ENCODE measurements around the gene SLITRK6.
"Not testable (repeated sequence)": the region's sequence is repeated elsewhere in the genome, so short reads cannot be mapped to it uniquely, and the experiment has no call there.

Gene SLITRK6

GRCh38 chr13:85799097-85799582 lies at the start of gene SLITRK6:
SLITRK6 (minus strand) TSS chr13:85799419; CDS start chr13:85796508, 2,911 bp downstream.
- no peak for DNase-seq (ENCODE audit: low spot score)

- no peak for DNase-seq (ENCODE audit: low spot score)
These were observed 47.8 kb upstream of the SLITRK6 start for GRCh38 chr13:85847012-85847411.

GRCh38 chr13:85841427-85841826 lies 42.2 kb upstream of the SLITRK6 start:
- no peak for DNase-seq (ENCODE audit: low spot score)

GRCh38 chr13:85833921-85834320 lies 34.7 kb upstream of the SLITRK6 start:
- no peak for DNase-seq (ENCODE audit: low spot score)

GRCh38 chr13:85828094-85828684 lies 29.0 kb upstream of the SLITRK6 start:
- no peak for DNase-seq (ENCODE audit: low spot score)

- DNase-seq (ENCODE audit: low spot score): no peak
These were observed 26.2 kb upstream of the SLITRK6 start for GRCh38 chr13:85825454-85825853.

- no peak for DNase-seq (ENCODE audit: low spot score)
These were observed 24.6 kb upstream of the SLITRK6 start for GRCh38 chr13:85823832-85824231.

GRCh38 chr13:85819513-85819912 lies 20.3 kb upstream of the SLITRK6 start:
- DNase-seq (ENCODE audit: low spot score): no peak

GRCh38 chr13:85816413-85816812 lies 17.2 kb upstream of the SLITRK6 start:
- no peak for DNase-seq (ENCODE audit: low spot score)

GRCh38 chr13:85812282-85812681 lies 13.1 kb upstream of the SLITRK6 start:
- DNase-seq (ENCODE audit: low spot score): no peak

GRCh38 chr13:85808811-85809210 lies 9.6 kb upstream of the SLITRK6 start:
- DNase-seq (ENCODE audit: low spot score): no peak

GRCh38 chr13:85806553-85807175 lies 7.4 kb upstream of the SLITRK6 start:
- peak; percentile 55 for DNase-seq (ENCODE audit: low spot score)

GRCh38 chr13:85798556-85798955 lies 663 bp downstream of the SLITRK6 start:
- no peak for DNase-seq (ENCODE audit: low spot score)

- DNase-seq (ENCODE audit: low spot score): no peak
These were observed 1.9 kb downstream of the SLITRK6 start for GRCh38 chr13:85797311-85797710.

GRCh38 chr13:85785205-85785604 lies 14.0 kb downstream of the SLITRK6 start:
- DNase-seq (ENCODE audit: low spot score): no peak

- DNase-seq (ENCODE audit: low spot score): no peak
These were observed 26.9 kb downstream of the SLITRK6 start for GRCh38 chr13:85772367-85772766.

- DNase-seq (ENCODE audit: low spot score): no peak
These were observed 27.4 kb downstream of the SLITRK6 start for GRCh38 chr13:85771856-85772255.

GRCh38 chr13:85768946-85769345 lies 30.3 kb downstream of the SLITRK6 start:
- DNase-seq (ENCODE audit: low spot score): no peak

- no peak for DNase-seq (ENCODE audit: low spot score)
These were observed 44.1 kb downstream of the SLITRK6 start for GRCh38 chr13:85755123-85755522.

- DNase-seq (ENCODE audit: low spot score): not testable (repeated sequence)
These were observed 55.9 kb downstream of the SLITRK6 start for GRCh38 chr13:85743201-85743770.
